Measurements from ENCODE around the gene KRTAP9-6. TPM values are rescaled to one million over a fixed set of nuclear protein-coding genes. Genes with fewer than 3 reads are reported as not detected.

KRTAP9-6 gene
- polyA plus RNA-seq, 2 donors, result not detected

- 32 to 45% methylated on average over 1 of the region's 1 CpG for WGBS, 2 donors
- Histone ChIP-seq H3K27ac (ENCODE audit: low read depth in 2 of 2, low read length in 1 of 2) (no peak overlapping the region), H3K9me3 (ENCODE audit: control insufficient read depth in 2 of 2, insufficient read depth in 1 of 2, low read depth in 1 of 2, low read length in 1 of 2) (no peaks in the 10 kb centered on the region), H3K4me1 (ENCODE audit: control insufficient read depth in 2 of 2, insufficient read depth in 2 of 2, low read length in 1 of 2) (peaks cover 3 to 4% of the 10 kb centered on the region in 2 donors), H3K27me3 (ENCODE audit: control insufficient read depth in 1 of 2, insufficient read depth in 2 of 2, low read length in 2 of 2) (peaks cover 0 to 2% of the 10 kb centered on the region in 2 donors), H3K4me3 (ENCODE audit: low read depth in 1 of 2, low read length in 2 of 2) (no peak overlapping the region), H3K36me3 (ENCODE audit: control insufficient read depth in 2 of 2, insufficient read depth in 2 of 2, low read length in 1 of 2) (no peaks in the 10 kb centered on the region)
These were observed 31.7 kb downstream of the KRTAP9-6 start for GRCh38 chr17:41296846-41297245.

DNA sequence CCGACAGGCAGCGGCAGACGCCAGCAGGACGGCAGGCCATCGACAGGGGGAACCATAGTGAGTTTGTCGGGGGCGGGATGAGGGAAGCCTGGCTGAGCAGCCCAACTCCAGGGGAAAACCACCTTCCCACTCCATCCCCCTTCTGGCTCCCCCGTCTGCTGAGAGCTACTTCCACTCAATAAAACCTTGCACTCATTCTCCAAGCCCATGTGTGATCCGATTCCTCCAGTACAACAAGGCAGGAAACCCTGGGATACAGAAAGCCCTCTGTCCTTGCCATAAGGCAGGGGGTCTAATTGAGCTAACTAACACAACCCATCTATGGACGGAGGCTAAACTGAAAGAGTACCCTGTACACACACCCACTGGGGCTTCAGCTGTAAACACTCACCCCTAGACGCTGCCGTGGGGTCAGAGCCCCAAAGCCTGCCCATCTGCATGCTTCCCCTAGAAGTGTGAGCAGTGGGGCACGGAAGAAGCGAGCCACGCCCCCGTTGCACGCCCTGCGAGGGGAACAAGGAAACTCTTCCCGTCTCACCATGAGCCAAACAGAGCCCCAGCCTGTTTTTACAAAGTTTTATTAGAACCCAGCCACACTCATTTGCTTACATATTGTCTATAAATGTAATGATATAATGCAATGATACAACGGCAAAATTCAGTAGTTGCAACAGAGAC is 33.4 kb downstream of the KRTAP9-6 start:
- Histone ChIP-seq H3K9me3 (ENCODE audit: control insufficient read depth in 2 of 2, insufficient read depth in 1 of 2, low read depth in 1 of 2, low read length in 1 of 2) (no peaks in the 10 kb centered on the region), H3K27ac (ENCODE audit: low read depth in 2 of 2, low read length in 1 of 2) (no peak overlapping the region), H3K4me3 (ENCODE audit: low read depth in 1 of 2, low read length in 2 of 2) (no peak overlapping the region), H3K36me3 (ENCODE audit: control insufficient read depth in 2 of 2, insufficient read depth in 2 of 2, low read length in 1 of 2) (no peaks in the 10 kb centered on the region), H3K4me1 (ENCODE audit: control insufficient read depth in 2 of 2, insufficient read depth in 2 of 2, low read length in 1 of 2) (peaks cover 4 to 12% of the 10 kb centered on the region in 2 donors), H3K27me3 (ENCODE audit: control insufficient read depth in 1 of 2, insufficient read depth in 2 of 2, low read length in 2 of 2) (peaks cover 0 to 2% of the 10 kb centered on the region in 2 donors)
- WGBS, 2 donors, result 90 to 95% methylated on average over 20 of the region's 20 CpGs

- peaks cover 0 to 2% of the 10 kb centered on the region in 2 donors for H3K27me3 ChIP-seq (ENCODE audit: control insufficient read depth in 1 of 2, insufficient read depth in 2 of 2, low read length in 2 of 2)
- no peaks in the 10 kb centered on the region for H3K9me3 ChIP-seq (ENCODE audit: control insufficient read depth in 2 of 2, insufficient read depth in 1 of 2, low read depth in 1 of 2, low read length in 1 of 2)
- peaks cover 4 to 12% of the 10 kb centered on the region in 2 donors for H3K4me1 ChIP-seq (ENCODE audit: control insufficient read depth in 2 of 2, insufficient read depth in 2 of 2, low read length in 1 of 2)
- no peaks in the 10 kb centered on the region for H3K36me3 ChIP-seq (ENCODE audit: control insufficient read depth in 2 of 2, insufficient read depth in 2 of 2, low read length in 1 of 2)
- H3K4me3 ChIP-seq (ENCODE audit: low read depth in 1 of 2, low read length in 2 of 2), result no peak overlapping the region
- H3K27ac ChIP-seq (ENCODE audit: low read depth in 2 of 2, low read length in 1 of 2), result peak overlapping the region in 1 of 2 donors; percentile 58
- WGBS, 2 donors, result 40 to 62% methylated on average over 5 of the region's 5 CpGs
These were observed 36.1 kb downstream of the KRTAP9-6 start for GRCh38 chr17:41301204-41301790.

DNA sequence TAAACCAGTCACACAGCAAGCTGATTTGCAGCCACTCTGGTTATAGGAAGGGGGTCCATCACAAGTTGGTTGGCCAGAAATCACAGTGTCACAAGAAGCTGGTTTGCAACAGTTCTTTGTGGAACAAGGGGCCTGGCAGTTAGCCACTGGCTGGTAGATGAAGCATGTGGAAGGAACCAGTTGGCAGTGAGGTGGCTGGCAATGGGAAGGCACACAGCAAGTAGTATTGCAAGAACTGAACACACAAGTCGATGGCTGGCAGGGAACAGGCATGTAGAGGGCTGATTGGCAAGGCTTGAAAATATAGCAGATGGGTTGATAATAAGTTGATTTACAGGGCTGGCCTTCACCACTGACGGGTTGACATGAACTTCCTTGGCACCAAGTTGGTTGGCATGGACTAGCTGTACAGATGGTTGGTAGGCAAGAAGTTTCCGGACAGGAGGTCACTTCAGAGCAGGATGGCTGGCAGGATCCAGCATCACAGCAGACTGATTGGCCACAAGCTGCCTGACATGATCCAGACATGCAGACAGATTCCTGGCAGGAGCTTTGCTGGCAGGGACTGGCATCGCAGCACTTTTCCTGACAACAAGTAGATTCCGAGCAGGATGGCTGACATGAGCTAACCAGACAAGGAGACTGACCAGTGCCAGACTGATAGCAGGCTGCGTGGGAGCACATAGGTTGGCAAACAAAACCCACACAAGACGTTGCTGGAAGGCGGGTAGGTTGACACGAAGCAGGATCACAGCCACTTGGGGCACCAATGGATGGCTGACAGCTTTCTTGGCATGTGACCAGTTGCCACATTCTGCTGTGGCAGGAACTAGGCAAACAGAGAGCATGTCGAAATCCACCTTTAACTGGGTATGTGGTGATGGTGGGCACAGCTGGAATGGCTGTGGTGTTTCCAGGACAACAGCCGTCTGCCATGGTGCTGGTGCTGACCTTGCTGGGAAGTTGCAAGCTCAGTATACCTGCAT is 37.0 kb downstream of the KRTAP9-6 start, which contains the start of gene KRTAP29-1:
TSS of gene KRTAP29-1 (minus strand) at position 936 of the 986 bp plus-strand sequence. CDS start at position 936, 0 bp downstream.
- peaks cover 4 to 12% of the 10 kb centered on the region in 2 donors for H3K4me1 ChIP-seq (ENCODE audit: control insufficient read depth in 2 of 2, insufficient read depth in 2 of 2, low read length in 1 of 2)

GRCh38 chr17:41302981-41303380 is 37.8 kb downstream of the KRTAP9-6 start:
- Histone ChIP-seq H3K27me3 (ENCODE audit: control insufficient read depth in 1 of 2, insufficient read depth in 2 of 2, low read length in 2 of 2) (peaks cover 0 to 2% of the 10 kb centered on the region in 2 donors), H3K4me3 (ENCODE audit: low read depth in 1 of 2, low read length in 2 of 2) (no peak overlapping the region), H3K4me1 (ENCODE audit: control insufficient read depth in 2 of 2, insufficient read depth in 2 of 2, low read length in 1 of 2) (peaks cover 4 to 12% of the 10 kb centered on the region in 2 donors), H3K36me3 (ENCODE audit: control insufficient read depth in 2 of 2, insufficient read depth in 2 of 2, low read length in 1 of 2) (no peaks in the 10 kb centered on the region), H3K9me3 (ENCODE audit: control insufficient read depth in 2 of 2, insufficient read depth in 1 of 2, low read depth in 1 of 2, low read length in 1 of 2) (no peaks in the 10 kb centered on the region), H3K27ac (ENCODE audit: low read depth in 2 of 2, low read length in 1 of 2) (no peak overlapping the region)
- WGBS, 2 donors, result 88 to 91% methylated on average over 4 of the region's 4 CpGs

More for the DNA sequence above, 37.0 kb downstream of the KRTAP9-6 start, which contains the start of gene KRTAP29-1:
- no peaks in the 10 kb centered on the region for H3K9me3 ChIP-seq (ENCODE audit: control insufficient read depth in 2 of 2, insufficient read depth in 1 of 2, low read depth in 1 of 2, low read length in 1 of 2)
- peaks cover 0 to 2% of the 10 kb centered on the region in 2 donors for H3K27me3 ChIP-seq (ENCODE audit: control insufficient read depth in 1 of 2, insufficient read depth in 2 of 2, low read length in 2 of 2)
- WGBS, 2 donors, result 51 to 54% methylated on average over 11 of the region's 11 CpGs
- peak within 1 kb of the TSS in 1 of 2 donors; percentile 6 for H3K4me3 ChIP-seq (ENCODE audit: low read depth in 1 of 2, low read length in 2 of 2)
- H3K36me3 ChIP-seq (ENCODE audit: control insufficient read depth in 2 of 2, insufficient read depth in 2 of 2, low read length in 1 of 2), result no peaks in the 10 kb centered on the region
- H3K27ac ChIP-seq (ENCODE audit: low read depth in 2 of 2, low read length in 1 of 2), result peak within 1 kb of the TSS; percentile 44 to 58

DNA sequence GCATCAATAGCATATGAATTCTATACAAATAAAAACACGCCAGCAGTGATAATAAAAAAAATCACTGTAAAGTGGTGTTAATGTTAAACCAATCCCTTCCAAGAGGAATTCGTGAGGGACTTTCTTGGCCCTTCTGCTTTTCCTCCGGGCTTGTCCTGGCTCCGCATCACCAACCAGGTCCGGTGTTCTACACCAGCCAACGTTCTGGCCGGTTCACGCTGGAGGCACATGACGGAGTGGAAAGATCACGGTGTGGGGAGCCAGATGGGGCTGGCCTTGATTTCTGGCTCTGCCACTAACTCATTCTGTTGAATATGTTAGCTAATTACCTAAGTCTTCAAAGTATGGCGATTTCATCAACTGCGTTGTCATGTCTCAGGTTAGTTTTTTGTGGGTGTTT is 38.9 kb downstream of the KRTAP9-6 start:
- Histone ChIP-seq H3K36me3 (ENCODE audit: control insufficient read depth in 2 of 2, insufficient read depth in 2 of 2, low read length in 1 of 2) (no peaks in the 10 kb centered on the region), H3K4me1 (ENCODE audit: control insufficient read depth in 2 of 2, insufficient read depth in 2 of 2, low read length in 1 of 2) (peaks cover 4 to 23% of the 10 kb centered on the region in 2 donors), H3K27ac (ENCODE audit: low read depth in 2 of 2, low read length in 1 of 2) (no peak overlapping the region), H3K9me3 (ENCODE audit: control insufficient read depth in 2 of 2, insufficient read depth in 1 of 2, low read depth in 1 of 2, low read length in 1 of 2) (no peaks in the 10 kb centered on the region), H3K27me3 (ENCODE audit: control insufficient read depth in 1 of 2, insufficient read depth in 2 of 2, low read length in 2 of 2) (no peaks in the 10 kb centered on the region), H3K4me3 (ENCODE audit: low read depth in 1 of 2, low read length in 2 of 2) (no peak overlapping the region)
- 85% methylated on average over 12 of the region's 12 CpGs for WGBS, 2 donors

- no peaks in the 10 kb centered on the region for H3K9me3 ChIP-seq (ENCODE audit: control insufficient read depth in 2 of 2, insufficient read depth in 1 of 2, low read depth in 1 of 2, low read length in 1 of 2)
- H3K4me1 ChIP-seq (ENCODE audit: control insufficient read depth in 2 of 2, insufficient read depth in 2 of 2, low read length in 1 of 2), result peaks cover 0 to 12% of the 10 kb centered on the region in 2 donors
- no peaks in the 10 kb centered on the region for H3K36me3 ChIP-seq (ENCODE audit: control insufficient read depth in 2 of 2, insufficient read depth in 2 of 2, low read length in 1 of 2)
- no peak overlapping the region for H3K27ac ChIP-seq (ENCODE audit: low read depth in 2 of 2, low read length in 1 of 2)
- no peaks in the 10 kb centered on the region for H3K27me3 ChIP-seq (ENCODE audit: control insufficient read depth in 1 of 2, insufficient read depth in 2 of 2, low read length in 2 of 2)
- no peak overlapping the region for H3K4me3 ChIP-seq (ENCODE audit: low read depth in 1 of 2, low read length in 2 of 2)
- 73 to 87% methylated on average over 9 of the region's 9 CpGs for WGBS, 2 donors
These were observed 42.5 kb downstream of the KRTAP9-6 start for GRCh38 chr17:41307647-41308046.

DNA sequence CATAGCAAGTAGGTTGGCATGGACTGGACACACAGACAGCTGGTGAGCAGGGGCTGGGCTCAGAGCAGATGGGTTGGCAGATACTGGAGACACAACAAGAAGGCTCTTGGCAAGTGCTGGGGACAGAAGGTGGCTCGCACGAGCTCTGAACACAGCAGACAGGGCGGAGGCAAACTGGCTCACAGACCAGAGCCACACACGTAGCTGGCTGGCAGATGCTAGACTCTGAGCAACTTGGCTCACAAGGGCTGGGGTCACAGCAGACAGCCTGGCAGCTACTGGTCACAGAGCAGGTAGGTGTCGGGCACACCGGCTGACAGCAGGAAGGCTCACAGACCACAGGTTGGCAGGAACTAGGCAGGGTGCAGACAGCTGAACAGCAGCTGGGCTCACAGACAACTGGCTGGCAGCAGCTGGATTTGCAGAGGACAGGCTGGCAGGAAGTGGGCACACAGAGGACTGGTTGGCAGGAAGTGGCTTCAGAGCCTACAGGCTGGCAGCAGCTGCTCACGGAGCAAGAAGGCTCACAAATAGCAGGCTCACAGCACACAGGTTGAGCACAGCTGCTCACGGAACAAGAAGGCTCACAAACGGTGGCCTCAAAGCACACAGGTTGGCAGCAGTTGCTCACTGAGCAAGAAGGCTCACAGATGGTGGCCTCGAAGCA is 43.2 kb downstream of the KRTAP9-6 start:
- Histone ChIP-seq H3K27ac (ENCODE audit: low read depth in 2 of 2, low read length in 1 of 2) (peak overlapping the region in 1 of 2 donors; percentile 46), H3K9me3 (ENCODE audit: control insufficient read depth in 2 of 2, insufficient read depth in 1 of 2, low read depth in 1 of 2, low read length in 1 of 2) (no peaks in the 10 kb centered on the region), H3K4me3 (ENCODE audit: low read depth in 1 of 2, low read length in 2 of 2) (no peak overlapping the region), H3K4me1 (ENCODE audit: control insufficient read depth in 2 of 2, insufficient read depth in 2 of 2, low read length in 1 of 2) (peaks cover 0 to 12% of the 10 kb centered on the region in 2 donors), H3K27me3 (ENCODE audit: control insufficient read depth in 1 of 2, insufficient read depth in 2 of 2, low read length in 2 of 2) (no peaks in the 10 kb centered on the region), H3K36me3 (ENCODE audit: control insufficient read depth in 2 of 2, insufficient read depth in 2 of 2, low read length in 1 of 2) (no peaks in the 10 kb centered on the region)
- WGBS, 2 donors, result 32 to 35% methylated on average over 10 of the region's 10 CpGs

DNA sequence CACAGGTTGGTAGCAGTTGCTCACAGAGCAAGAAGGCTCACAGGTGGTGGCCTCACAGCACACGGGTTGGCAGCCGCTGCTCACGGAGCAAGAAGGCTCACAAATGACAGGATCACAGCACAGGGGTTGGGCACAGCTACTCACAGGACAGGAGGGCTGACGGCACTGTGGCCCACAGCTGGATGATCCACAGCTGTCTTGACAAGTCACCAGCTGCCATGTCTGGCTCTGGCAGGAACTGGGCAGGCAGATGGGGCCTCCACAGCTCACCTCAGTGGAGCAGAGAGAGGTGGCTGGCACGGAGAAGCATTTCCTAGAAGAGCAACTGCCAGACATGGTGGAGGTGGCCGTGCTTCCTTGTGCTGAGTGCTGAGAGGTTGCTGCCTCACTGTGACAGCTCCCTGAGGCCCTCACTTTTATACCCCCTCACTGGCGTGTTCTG is 43.8 kb downstream of the KRTAP9-6 start, which contains the start of gene KRTAP16-1:
TSS of gene KRTAP16-1 (minus strand) at position 392 of the 442 bp plus-strand sequence. CDS start at position 336, 56 bp downstream.
- WGBS, 2 donors, result 71 to 75% methylated on average over 7 of the region's 7 CpGs
- Histone ChIP-seq H3K4me3 (ENCODE audit: low read depth in 1 of 2, low read length in 2 of 2) (no peak within 1 kb of the TSS), H3K36me3 (ENCODE audit: control insufficient read depth in 2 of 2, insufficient read depth in 2 of 2, low read length in 1 of 2) (no peaks in the 10 kb centered on the region), H3K4me1 (ENCODE audit: control insufficient read depth in 2 of 2, insufficient read depth in 2 of 2, low read length in 1 of 2) (peaks cover 0 to 12% of the 10 kb centered on the region in 2 donors), H3K27ac (ENCODE audit: low read depth in 2 of 2, low read length in 1 of 2) (peak within 1 kb of the TSS in 1 of 2 donors; percentile 46), H3K9me3 (ENCODE audit: control insufficient read depth in 2 of 2, insufficient read depth in 1 of 2, low read depth in 1 of 2, low read length in 1 of 2) (no peaks in the 10 kb centered on the region), H3K27me3 (ENCODE audit: control insufficient read depth in 1 of 2, insufficient read depth in 2 of 2, low read length in 2 of 2) (no peaks in the 10 kb centered on the region)
